ENCODE measurements around the gene KRTAP9-8. TPM values are rescaled to one million over a fixed set of nuclear protein-coding genes. Genes with fewer than 3 reads are reported as not detected.

Gene KRTAP9-8
- total and polyA plus RNA-seq, 2 of the 4 experiments (the other 2 are of a cell fraction) = not detected

GRCh38 chr17:41190328-41190727, 47.5 kb upstream of the KRTAP9-8 start:
- Histone ChIP-seq H4K20me1 (ENCODE audit: insufficient read depth, low read length) (no peaks in the 10 kb centered on the region), H3K14ac (replicated peaks; ENCODE audit: low read depth, low read length) (no peak overlapping the region), H3K9me3 (ENCODE audit: control insufficient read depth, insufficient read depth, low read length) (no peaks in the 10 kb centered on the region; the same call in 1 of the 2 replicates), H2AK5ac (ENCODE audit: low read depth, low read length) (no peak overlapping the region), H3K9me1 (ENCODE audit: insufficient read depth, low read length) (no peaks in the 10 kb centered on the region), H3K36me3 (ENCODE audit: control insufficient read depth, insufficient read depth, low read length) (no peaks in the 10 kb centered on the region), H3K9ac (ENCODE audit: low read depth, low read length) (no peak overlapping the region), H3K4me1 (ENCODE audit: control insufficient read depth, insufficient read depth, low read length) (no peaks in the 10 kb centered on the region), H2BK20ac (ENCODE audit: low read depth, low read length) (no peak overlapping the region), H3K4me2 (ENCODE audit: low read depth, low read length) (no peak overlapping the region), H3K56ac (ENCODE audit: extremely low read depth, insufficient read depth, low read length) (no peak overlapping the region), H2BK5ac (ENCODE audit: low read depth, low read length, poor library complexity, severe bottlenecking) (no peak overlapping the region), H2BK15ac (ENCODE audit: low read depth, low read length) (no peak overlapping the region), H4K91ac (ENCODE audit: insufficient read depth, low read depth, low read length) (no peak overlapping the region), H2BK120ac (ENCODE audit: low read depth, low read length) (no peak overlapping the region), H3K18ac (ENCODE audit: low read depth, low read length) (no peak overlapping the region), H3K23ac (ENCODE audit: low read depth, low read length) (no peak overlapping the region), H3K4me3 (ENCODE audit: insufficient read depth, low read depth, low read length) (no peak overlapping the region), H3K27me3 (ENCODE audit: control insufficient read depth, insufficient read depth, low read length) (peaks cover 6% of the 10 kb centered on the region), H4K5ac (ENCODE audit: low read depth, low read length) (no peak overlapping the region), H2AK9ac (replicated peaks; ENCODE audit: low read depth, low read length, poor library complexity) (no peak overlapping the region), H3K4ac (ENCODE audit: low read depth, low read length) (no peak overlapping the region), H3K79me1 (ENCODE audit: low read depth in 1 of 2, low read length in 2 of 2) (no peaks in the 10 kb centered on the region), H4K8ac (ENCODE audit: low read depth in 2 of 2, low read length in 2 of 2) (no peak overlapping the region), H2AFZ (replicated peaks; ENCODE audit: low read length, poor library complexity) (no peak overlapping the region), H3K27ac (ENCODE audit: insufficient read depth, low read length) (no peak overlapping the region)
- BruUV-seq (replicated peaks) = no TSS peak
- dilution Hi-C loops (cut with HindIII; ENCODE audit: low sequenced_read_pairs, unreplicated experiment) = no loop called here
- in situ Hi-C loops (cut with MboI; ENCODE audit: low sequenced_read_pairs) = no loop called here
- POLR2A ChIA-PET (ENCODE audit: unreplicated experiment) = no interaction called here
- no peak for TF ChIP-seq FOS (IDR thresholded peaks at IDR 0.05; ENCODE audit: low read depth, low read length)
- TF ChIP-seq NFE2L2 (IDR thresholded peaks at IDR 0.05; ENCODE audit: low read depth, low read length) = no peak
- TF ChIP-seq CHD1 (IDR thresholded peaks at IDR 0.05; ENCODE audit: low read depth, low read length) = no peak
- TF ChIP-seq CEBPB (IDR thresholded peaks at IDR 0.05; ENCODE audit: low read depth, low read length) = no peak
- no peak for TF ChIP-seq POLR2A (IDR thresholded peaks at IDR 0.05; ENCODE audit: low read depth, low read length)
- TF ChIP-seq MAFK (IDR thresholded peaks at IDR 0.05; ENCODE audit: low read depth, low read length) = no peak
- no peak for TF ChIP-seq BHLHE40 (IDR thresholded peaks at IDR 0.05; ENCODE audit: low read depth, low read length)
- no peak for TF ChIP-seq RFX5 (IDR thresholded peaks at IDR 0.05; ENCODE audit: low read depth, low read length)
- DNase-seq = no peak
- 76% methylated on average over 3 of the region's 3 CpGs; no CpG with 5 or more reads in 1 of the 2 experiments for WGBS, 2 experiments (ENCODE audit: extremely low coverage in 2 of 2, insufficient read length in 1 of 2)
- no peak for ATAC-seq (ENCODE audit: low read depth)
- intact Hi-C loops (cut with micrococcal nuclease) = no loop called here
- CTCF ChIA-PET = interaction anchor here (0.8 kb wide), 1 partner anchor 9 kb away, joined by 3 read pairs; no protein-coding TSS in a partner anchor
